ENCODE results near the gene HMHB1.

Gene HMHB1
- total RNA-seq = 0 reads per million in 3 experiments

DNA sequence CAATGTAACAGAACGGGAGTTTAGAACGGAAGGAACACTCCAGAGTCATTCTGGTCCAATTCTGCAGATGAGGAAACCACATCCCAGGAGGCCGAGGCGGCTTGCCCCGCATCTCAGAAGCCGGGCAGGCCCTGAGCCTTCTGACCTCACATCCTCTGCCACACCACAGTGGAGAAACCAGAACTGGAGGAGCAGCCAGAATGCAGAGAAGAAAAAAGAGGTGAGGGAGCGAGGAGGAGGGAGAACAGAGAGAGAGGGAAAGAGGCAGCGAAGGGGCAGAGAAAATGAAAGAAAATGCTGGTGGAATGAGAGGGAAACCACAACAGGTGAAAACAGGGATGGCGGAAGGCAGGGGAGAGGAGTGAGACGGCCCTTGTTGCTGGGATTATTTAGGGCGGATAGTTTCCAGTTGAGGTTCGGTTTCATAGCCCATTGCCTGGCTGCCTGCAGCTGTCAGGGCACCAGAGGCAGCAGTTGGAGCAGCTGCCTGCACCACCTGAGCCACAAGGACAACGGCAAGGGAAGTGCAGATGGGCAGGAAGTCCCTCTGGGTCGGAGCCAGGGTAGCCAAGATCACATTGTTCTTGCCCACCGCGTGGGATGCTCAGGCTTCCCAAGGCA is at the start of gene HMHB1:
Gene HMHB1 (plus strand): TSS at position 77 of the 621 bp plus-strand sequence.
- no peak for DNase-seq

DNA sequence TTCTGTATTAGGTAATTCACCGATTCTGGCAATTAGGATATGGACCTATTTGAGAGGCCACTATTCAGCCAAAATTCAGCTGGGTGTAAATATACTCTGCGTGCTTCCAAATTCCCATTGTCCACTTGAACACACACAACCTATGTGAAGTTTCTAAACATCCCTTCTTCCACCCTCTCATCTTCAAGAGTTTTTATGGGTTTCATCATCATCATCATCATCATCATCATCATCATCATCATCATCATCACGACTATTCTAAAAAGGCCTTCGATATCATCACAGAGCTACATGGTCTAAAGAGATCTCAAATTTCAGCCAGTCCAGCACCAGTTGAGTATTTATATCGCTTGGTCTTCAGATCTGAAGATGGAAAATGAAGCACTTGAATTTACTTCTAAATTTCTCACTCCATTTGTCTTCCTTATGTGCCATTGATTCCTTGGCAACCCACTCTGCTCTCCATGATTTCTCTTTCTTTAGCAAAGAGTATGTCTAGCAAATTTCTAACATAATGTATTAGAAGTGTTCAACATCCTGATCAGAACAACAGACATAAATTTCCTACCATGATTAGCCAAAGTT is 49.2 kb upstream of the HMHB1 start:
- no peak for DNase-seq

DNA sequence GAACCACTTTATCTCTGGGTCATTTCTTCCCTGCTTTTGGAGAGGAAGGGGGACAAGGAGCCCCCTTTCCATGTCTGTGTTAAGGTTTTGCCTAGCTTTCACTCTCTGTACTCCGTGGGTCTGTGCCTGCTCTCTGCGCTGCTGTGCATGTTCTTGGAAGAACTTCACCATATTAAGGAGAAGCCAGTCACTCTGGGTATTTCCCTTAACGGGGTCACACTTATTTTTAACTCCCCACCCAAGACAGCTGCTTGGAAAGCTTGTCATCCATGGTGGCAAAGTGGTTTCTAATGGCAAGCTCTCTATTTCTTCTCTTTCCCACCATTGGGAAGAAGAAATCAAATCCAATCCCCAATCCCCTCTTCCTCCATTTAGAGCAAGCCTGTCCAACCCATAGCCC is 44.8 kb upstream of the HMHB1 start:
- no peak for DNase-seq

DNA sequence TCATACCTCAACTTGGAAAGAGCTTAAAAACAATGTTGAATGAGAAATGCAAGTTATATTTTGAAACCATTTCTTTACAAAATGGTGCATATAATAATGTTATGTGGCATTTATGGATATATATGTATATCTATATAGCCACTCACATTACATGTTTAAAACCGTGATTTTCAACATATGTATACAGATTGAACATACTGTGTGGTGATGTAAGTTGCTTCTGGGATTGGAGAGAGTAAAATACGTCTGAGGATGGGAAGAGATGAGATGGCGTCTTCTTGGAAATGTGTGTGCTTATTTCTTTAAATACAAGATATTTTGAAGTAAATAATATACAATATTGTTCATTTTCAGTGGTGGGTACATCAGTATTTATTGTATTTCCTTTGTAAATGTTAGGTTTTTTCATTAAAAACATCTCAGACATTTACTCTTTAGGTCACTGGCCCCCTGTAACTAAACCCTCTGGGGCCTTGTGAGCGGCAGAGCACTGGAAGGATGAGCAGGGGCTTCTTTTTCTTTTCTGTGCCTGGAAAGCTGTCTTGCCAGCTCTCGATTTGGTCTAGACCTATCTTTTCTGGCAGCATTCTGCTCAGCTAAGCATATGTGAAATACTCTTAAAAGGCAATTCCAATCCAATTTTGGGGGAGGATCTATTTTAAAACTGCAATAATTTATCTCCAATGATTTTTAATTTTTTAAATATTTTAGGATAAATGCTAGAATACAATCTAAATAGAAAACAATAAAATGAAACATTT is 42.8 kb upstream of the HMHB1 start:
- no peak for DNase-seq

- no peak for DNase-seq
Observed at GRCh38 chr5:143770450-143770849, 41.5 kb upstream of the HMHB1 start.

DNA sequence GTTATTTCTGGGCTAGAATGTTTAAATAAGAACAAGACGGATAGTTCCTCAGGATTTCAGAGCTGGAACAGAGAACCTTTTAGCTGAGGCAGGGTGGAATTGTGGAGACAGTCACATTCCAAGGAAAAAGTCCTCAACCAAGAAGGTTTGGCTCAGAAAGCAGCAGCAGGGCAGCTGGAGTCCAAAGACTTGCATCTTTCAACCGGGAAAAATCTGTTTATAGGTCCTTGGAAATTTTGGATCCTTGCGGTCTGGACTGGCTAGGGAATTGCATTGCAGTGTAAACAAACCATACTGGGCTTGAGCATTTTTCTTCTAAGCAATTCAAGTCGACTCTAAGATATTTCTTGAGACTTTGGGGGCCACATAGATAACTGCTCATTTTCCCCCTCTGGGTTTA is 40.8 kb upstream of the HMHB1 start:
- no peak for DNase-seq

DNA sequence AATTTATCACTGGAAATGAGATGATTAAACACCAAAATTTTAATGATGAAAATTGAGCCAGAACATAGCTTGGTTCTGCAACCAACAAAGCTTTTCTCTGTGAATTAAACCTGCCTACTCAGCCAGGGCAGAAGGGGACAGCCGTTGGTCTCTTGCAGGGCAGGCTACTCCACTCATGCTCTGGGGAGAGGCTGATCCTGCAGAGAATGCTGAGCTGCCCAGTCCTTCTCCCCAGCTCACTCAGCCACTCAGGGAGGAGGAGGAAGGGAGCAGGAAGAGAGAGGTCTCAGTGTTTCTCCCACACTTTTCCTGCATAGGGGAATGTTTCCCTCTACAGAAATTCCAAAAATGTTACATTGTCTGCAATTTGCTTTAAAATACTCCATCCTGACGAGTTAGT is 40.4 kb upstream of the HMHB1 start:
- no peak for DNase-seq

DNA sequence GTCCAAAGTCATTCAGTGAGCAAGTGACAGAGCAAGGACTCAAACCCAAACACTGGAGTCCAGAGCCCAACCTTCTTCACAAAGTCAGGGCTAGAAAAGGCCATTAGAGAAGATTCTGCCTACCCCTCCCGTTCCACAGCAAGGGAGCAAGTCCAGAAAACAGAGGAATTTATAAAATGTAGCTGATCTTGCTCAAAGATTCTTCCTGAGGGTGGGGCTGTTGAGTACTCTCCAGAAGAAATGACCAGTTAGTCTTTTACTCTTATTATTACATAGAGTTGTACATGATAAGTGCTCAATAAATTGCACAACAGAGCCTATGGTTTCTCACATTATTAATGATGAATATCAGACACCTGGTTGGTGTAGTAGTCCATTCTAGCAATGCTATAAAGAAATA is 39.3 kb upstream of the HMHB1 start:
- no peak for DNase-seq

DNA sequence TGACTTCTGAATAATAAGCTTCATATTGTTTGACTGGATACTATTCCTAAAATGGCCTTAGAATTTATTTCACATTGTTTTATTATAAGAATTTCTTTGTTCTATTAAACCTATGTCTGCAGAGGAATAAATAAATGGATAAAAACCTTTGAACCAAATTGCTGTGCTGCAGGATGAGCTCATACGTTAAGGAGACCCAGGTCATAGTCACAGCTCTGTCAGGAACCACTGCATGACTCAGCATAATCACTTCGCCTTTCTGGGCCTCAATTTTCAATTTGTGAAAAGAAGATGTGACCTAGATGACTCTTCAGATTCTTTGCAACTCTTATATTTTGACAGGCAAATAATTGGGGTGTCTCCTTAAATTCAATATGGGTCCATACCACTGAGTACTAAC is 36.7 kb upstream of the HMHB1 start:
- DNase-seq = no peak

GRCh38 chr5:143776951-143777350 is 35.0 kb upstream of the HMHB1 start:
- no peak for DNase-seq

DNA sequence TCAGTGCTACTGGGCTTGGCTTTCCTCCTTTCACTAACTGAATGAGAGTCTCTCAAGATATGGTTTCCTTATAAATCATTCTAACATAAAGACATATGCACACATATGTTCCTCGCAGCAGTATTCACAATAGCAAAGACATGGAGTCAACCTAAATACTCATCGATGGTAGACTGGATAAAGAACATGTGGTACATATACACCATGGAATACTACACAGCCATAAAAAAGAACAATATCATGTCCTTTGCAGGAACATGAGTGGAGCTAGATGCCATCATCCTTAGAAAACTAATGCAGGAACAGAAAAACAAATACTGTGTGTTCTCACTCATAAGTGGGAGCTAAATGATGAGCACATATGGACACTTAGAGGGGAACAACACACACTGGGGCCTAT is 32.5 kb upstream of the HMHB1 start:
- DNase-seq = no peak

DNA sequence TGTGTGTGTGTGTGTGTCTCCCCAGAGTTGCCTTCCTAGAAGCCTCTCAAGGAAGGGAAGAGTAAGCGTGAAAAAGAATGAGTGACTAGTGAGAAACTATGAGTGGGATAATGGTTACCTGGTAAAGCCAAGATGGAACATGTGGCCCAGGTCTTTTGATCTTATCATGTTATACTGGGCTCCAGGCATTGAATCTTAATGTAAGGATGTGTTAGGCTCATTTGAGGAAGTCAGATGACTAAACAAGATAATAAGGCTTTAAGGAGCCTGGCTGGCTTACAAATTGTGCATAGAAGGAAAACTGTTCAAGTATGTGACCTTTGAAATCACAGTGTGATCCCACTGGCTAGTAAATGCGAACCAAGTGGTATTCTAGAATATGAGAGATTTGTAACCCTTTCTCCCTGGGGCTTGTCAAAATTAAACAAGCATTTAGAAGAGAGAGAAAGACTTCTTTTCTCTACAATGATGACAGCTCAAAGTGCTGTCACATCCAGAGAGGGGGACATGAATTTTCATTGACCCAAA is 29.9 kb upstream of the HMHB1 start:
- no peak for DNase-seq

- no peak for DNase-seq
Observed at GRCh38 chr5:143782588-143783386, 29.2 kb upstream of the HMHB1 start.

DNA sequence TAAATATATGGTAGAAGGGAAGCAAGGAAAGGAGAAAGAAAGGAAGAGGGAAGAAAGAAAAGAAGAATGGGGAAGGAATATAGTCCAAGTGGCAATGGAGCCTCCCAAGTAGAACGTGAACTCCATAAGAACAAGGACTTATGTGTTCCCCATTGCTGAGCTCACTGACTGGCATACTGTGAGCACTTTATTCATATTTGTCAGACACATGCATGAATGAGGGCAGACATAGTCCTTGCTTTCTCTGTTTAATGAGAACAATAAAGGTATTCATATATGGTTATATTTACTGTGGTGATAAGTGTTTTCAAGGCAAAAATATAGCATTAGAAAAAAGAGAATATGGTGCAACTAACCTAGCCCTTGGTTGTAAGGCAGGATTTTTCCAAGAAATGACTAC is 23.6 kb upstream of the HMHB1 start:
- no peak for DNase-seq

GRCh38 chr5:143790457-143791112 is 21.4 kb upstream of the HMHB1 start:
- no peak for DNase-seq

- no peak for DNase-seq
Observed at GRCh38 chr5:143791848-143792731, 19.9 kb upstream of the HMHB1 start.

- DNase-seq = no peak
Observed at GRCh38 chr5:143793249-143793648, 18.7 kb upstream of the HMHB1 start.

DNA sequence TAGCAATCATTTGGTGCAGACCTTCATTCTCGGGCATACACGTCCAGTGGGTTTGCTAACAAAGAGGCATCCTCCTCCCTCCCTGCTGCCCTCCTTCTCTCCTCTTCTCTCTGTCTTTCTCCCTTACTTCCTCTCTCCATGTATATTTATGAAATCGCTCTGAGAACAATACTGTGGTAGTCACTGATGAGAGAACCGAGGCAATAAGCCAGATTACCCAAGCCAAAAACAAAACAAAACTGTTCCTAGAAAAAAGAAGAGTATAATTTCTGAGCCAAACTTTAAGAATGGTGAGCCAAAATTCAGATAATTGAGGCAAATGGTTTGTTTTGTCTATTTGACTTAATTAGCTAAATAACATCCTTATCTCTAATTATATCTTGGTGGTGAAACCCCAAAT is 15.8 kb upstream of the HMHB1 start:
- DNase-seq = no peak

GRCh38 chr5:143796753-143797152 is 15.2 kb upstream of the HMHB1 start:
- no peak for DNase-seq

DNA sequence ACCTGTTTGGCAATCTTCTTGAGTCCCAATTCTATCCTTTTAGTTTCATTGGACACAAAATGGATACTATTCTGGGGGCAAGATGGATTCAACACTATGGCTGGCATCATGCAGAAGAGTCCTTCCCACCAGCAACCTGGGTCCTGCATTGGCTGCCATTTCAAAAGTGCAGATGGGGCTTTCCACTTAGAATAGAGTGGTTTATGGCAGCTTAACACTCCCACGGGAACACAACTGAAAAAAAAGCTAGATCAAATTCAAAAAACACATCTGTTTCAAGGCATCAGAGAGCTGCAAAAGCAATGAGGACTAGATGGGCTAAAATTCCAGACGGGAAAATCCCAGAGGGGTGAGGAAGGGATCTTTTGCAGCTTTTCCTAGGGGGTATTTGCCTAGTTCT is 11.2 kb upstream of the HMHB1 start:
- DNase-seq = no peak

- DNase-seq = no peak
Observed at GRCh38 chr5:143801252-143801939, 10.6 kb upstream of the HMHB1 start.

Measured in central memory CD4-positive, alpha-beta T cell (primary cell).